Trophoblast cell (in vitro differentiated cells and primary cell): Measurements from ENCODE around the gene CHTF18.

Experiments used
- DNase-seq, 2 donors: peaks; one replicate each; pipeline ENCODE4 v3.0.0-alpha.2; 2016
- H2AFZ ChIP-seq: 2 replicates; pipeline ENCODE4 v1.6.1; 2013; ENCODE audit warnings: low read length, moderate library complexity, mild to moderate bottlenecking; ENCODE audit not compliant: insufficient read depth, poor library complexity
- H2AK5ac ChIP-seq: 2 replicates; pipeline ENCODE4 v1.6.1; 2013; ENCODE audit warnings: mild to moderate bottlenecking, low read length
- H2BK120ac ChIP-seq: 2 replicates; pipeline ENCODE4 v1.6.1; 2013; ENCODE audit warnings: low read length, mild to moderate bottlenecking, moderate library complexity; ENCODE audit not compliant: insufficient read depth, poor library complexity
- H2BK12ac ChIP-seq: 2 replicates; pipeline ENCODE4 v1.6.1; 2013; ENCODE audit warnings: mild to moderate bottlenecking, low read length, moderate library complexity
- H2BK5ac ChIP-seq: 2 replicates; pipeline ENCODE4 v1.6.1; 2013; ENCODE audit warnings: low read length, low read depth, moderate library complexity, mild to moderate bottlenecking; ENCODE audit not compliant: poor library complexity
- H3K14ac ChIP-seq: 2 replicates; pipeline ENCODE4 v1.6.1; 2013; ENCODE audit warnings: mild to moderate bottlenecking, low read length
- H3K18ac ChIP-seq: 2 replicates; pipeline ENCODE4 v1.6.1; 2013; ENCODE audit warnings: mild to moderate bottlenecking, low read length
- H3K23ac ChIP-seq: 2 replicates; pipeline ENCODE4 v1.6.1; 2013; ENCODE audit warnings: low read length
- H3K27ac ChIP-seq: 2 replicates; pipeline ENCODE4 v1.5.1; 2013; ENCODE audit warnings: low read depth, mild to moderate bottlenecking, inconsistent platforms, low read length, moderate library complexity
- H3K27me3 ChIP-seq: 2 replicates; pipeline ENCODE4 v1.6.1; 2013; ENCODE audit warnings: inconsistent platforms, mild to moderate bottlenecking, low read length, moderate library complexity; ENCODE audit not compliant: insufficient read depth
- H3K36me3 ChIP-seq, 2 experiments: 1 replicate in 1 of 2; 2 replicates in 1 of 2; pipeline ENCODE4 v1.6.1; 2013; ENCODE audit warnings: low read length in 2 of 2, mild to moderate bottlenecking in 2 of 2, moderate library complexity in 1 of 2; ENCODE audit not compliant: insufficient read depth in 2 of 2, control insufficient read depth in 1 of 2
- H3K4ac ChIP-seq: 2 replicates; pipeline ENCODE4 v1.6.1; 2013; ENCODE audit warnings: low read depth, mild to moderate bottlenecking, low read length, moderate library complexity
- H3K4me1 ChIP-seq, 2 experiments: 1 replicate in 1 of 2; 2 replicates in 1 of 2; pipeline ENCODE4 v1.6.1; 2013; ENCODE audit warnings: low read length in 2 of 2, mild to moderate bottlenecking in 2 of 2, moderate library complexity in 1 of 2; ENCODE audit not compliant: insufficient read depth in 2 of 2, control insufficient read depth in 1 of 2
- H3K4me2 ChIP-seq: 2 replicates; pipeline ENCODE4 v1.6.1; 2013; ENCODE audit warnings: inconsistent platforms, mild to moderate bottlenecking, low read length, moderate library complexity
- H3K4me3 ChIP-seq: 2 replicates; pipeline ENCODE4 v1.5.1; 2013; ENCODE audit warnings: mild to moderate bottlenecking, low read depth, low read length, inconsistent platforms
- H3K79me1 ChIP-seq: one replicate; pipeline ENCODE4 v1.6.1; 2013; ENCODE audit warnings: low read length
- H3K79me2 ChIP-seq: 2 replicates; pipeline ENCODE4 v1.6.1; 2013; ENCODE audit warnings: low read length, mild to moderate bottlenecking; ENCODE audit not compliant: control insufficient read depth, insufficient read depth, poor library complexity
- H3K9ac ChIP-seq: 2 replicates; pipeline ENCODE4 v1.6.1; 2013; ENCODE audit warnings: mild to moderate bottlenecking, low read length
- H3K9me3 ChIP-seq: 2 replicates; pipeline ENCODE4 v1.6.1; 2013; ENCODE audit warnings: low read depth, mild to moderate bottlenecking, control low read depth, inconsistent platforms, low read length; ENCODE audit not compliant: insufficient read depth
- H4K12ac ChIP-seq: 2 replicates; pipeline ENCODE4 v1.6.1; 2013; ENCODE audit warnings: low read depth, mild to moderate bottlenecking, low read length, moderate library complexity
- H4K8ac ChIP-seq: 2 replicates; pipeline ENCODE4 v1.6.1; 2013; ENCODE audit warnings: low read depth, mild to moderate bottlenecking, low read length, moderate library complexity
- H4K91ac ChIP-seq: one replicate; pipeline ENCODE4 v1.6.1; 2013; ENCODE audit warnings: low read depth, mild to moderate bottlenecking, low read length, moderate library complexity
- WGBS: extraction: QIAGEN DNeasy Blood & Tissue Kit; methylation state at CpG from one replicate; pipeline ENCODE4 v1.1.7; 2013; ENCODE audit warnings: missing lambda C conversion rate; ENCODE audit not compliant: insufficient read length, insufficient coverage; ENCODE audit errors: extremely low coverage; 5-methylcytosine and 5-hydroxymethylcytosine counted together

Gene CHTF18

GRCh38 chr16:814974-815373 lies 26.6 kb downstream of the CHTF18 start:
- no peak overlapping the region for H3K4me2 ChIP-seq
- H2BK12ac ChIP-seq = no peak overlapping the region
- peaks cover 16% of the 10 kb centered on the region for H3K9me3 ChIP-seq
- no peak overlapping the region for H2AK5ac ChIP-seq
- H3K23ac ChIP-seq = no peak overlapping the region
- H4K8ac ChIP-seq = no peak overlapping the region
- no peak overlapping the region for H4K12ac ChIP-seq
- H3K4ac ChIP-seq = no peak overlapping the region
- no peaks in the 10 kb centered on the region for H3K36me3 ChIP-seq
- H3K9ac ChIP-seq = no peak overlapping the region
- no peak overlapping the region for H2BK120ac ChIP-seq
- no peak overlapping the region for H3K18ac ChIP-seq
- H3K4me1 ChIP-seq = peaks cover 4% of the 10 kb centered on the region in 2 experiments
- H4K91ac ChIP-seq = no peak overlapping the region
- WGBS = no CpG with 5 or more reads among the region's 9 CpGs
- H2BK5ac ChIP-seq = no peak overlapping the region
- H3K4me3 ChIP-seq = no peak overlapping the region
- H3K27me3 ChIP-seq = no peaks in the 10 kb centered on the region
- H3K14ac ChIP-seq = no peak overlapping the region
- no peak overlapping the region for H2AFZ ChIP-seq
- DNase-seq = no peak
- H3K27ac ChIP-seq = no peak overlapping the region
- H3K79me2 ChIP-seq = no peaks in the 10 kb centered on the region
- no peaks in the 10 kb centered on the region for H3K79me1 ChIP-seq

- H4K91ac ChIP-seq = no peak overlapping the region
- no peak overlapping the region for H2BK120ac ChIP-seq
- H3K23ac ChIP-seq = no peak overlapping the region
- no peak overlapping the region for H2BK12ac ChIP-seq
- no peak overlapping the region for H3K9ac ChIP-seq
- peaks cover 15% of the 10 kb centered on the region for H3K9me3 ChIP-seq
- peaks cover 4% of the 10 kb centered on the region in 2 experiments for H3K4me1 ChIP-seq
- no peak overlapping the region for H3K4me2 ChIP-seq
- H3K18ac ChIP-seq = no peak overlapping the region
- H4K8ac ChIP-seq = no peak overlapping the region
- H2AK5ac ChIP-seq = no peak overlapping the region
- no peaks in the 10 kb centered on the region for H3K79me1 ChIP-seq
- H3K27ac ChIP-seq = no peak overlapping the region
- no CpG with 5 or more reads among the region's 15 CpGs for WGBS
- H2AFZ ChIP-seq = no peak overlapping the region
- H3K27me3 ChIP-seq = no peaks in the 10 kb centered on the region
- no peak overlapping the region for H2BK5ac ChIP-seq
- no peaks in the 10 kb centered on the region for H3K79me2 ChIP-seq
- H3K4ac ChIP-seq = no peak overlapping the region
- H4K12ac ChIP-seq = no peak overlapping the region
- DNase-seq = no peak
- no peak overlapping the region for H3K14ac ChIP-seq
- H3K4me3 ChIP-seq = no peak overlapping the region
- H3K36me3 ChIP-seq = no peaks in the 10 kb centered on the region
Observed at GRCh38 chr16:815861-816260, 27.4 kb downstream of the CHTF18 start.

GRCh38 chr16:817001-817906 lies 28.8 kb downstream of the CHTF18 start:
- H3K9me3 ChIP-seq = peaks cover 15% of the 10 kb centered on the region
- no peak for DNase-seq
- no peak overlapping the region for H4K12ac ChIP-seq
- no peak overlapping the region for H4K8ac ChIP-seq
- no peak overlapping the region for H2AFZ ChIP-seq
- no peak overlapping the region for H3K4me3 ChIP-seq
- no peak overlapping the region for H2AK5ac ChIP-seq
- no peak overlapping the region for H2BK120ac ChIP-seq
- no peak overlapping the region for H3K14ac ChIP-seq
- peaks cover 4% of the 10 kb centered on the region in 2 experiments for H3K4me1 ChIP-seq
- H2BK5ac ChIP-seq = no peak overlapping the region
- no peak overlapping the region for H3K9ac ChIP-seq
- no peaks in the 10 kb centered on the region for H3K36me3 ChIP-seq
- H3K79me1 ChIP-seq = no peaks in the 10 kb centered on the region
- no peak overlapping the region for H3K4ac ChIP-seq
- no CpG with 5 or more reads among the region's 71 CpGs for WGBS
- no peak overlapping the region for H3K23ac ChIP-seq
- H3K18ac ChIP-seq = no peak overlapping the region
- no peaks in the 10 kb centered on the region for H3K79me2 ChIP-seq
- no peak overlapping the region for H3K4me2 ChIP-seq
- H3K27me3 ChIP-seq = no peaks in the 10 kb centered on the region
- H2BK12ac ChIP-seq = no peak overlapping the region
- no peak overlapping the region for H3K27ac ChIP-seq
- no peak overlapping the region for H4K91ac ChIP-seq

GRCh38 chr16:818132-818531 lies 29.7 kb downstream of the CHTF18 start:
- no peaks in the 10 kb centered on the region for H3K79me2 ChIP-seq
- no peak overlapping the region for H2BK120ac ChIP-seq
- no peak overlapping the region for H2AK5ac ChIP-seq
- no peak overlapping the region for H2AFZ ChIP-seq
- H3K79me1 ChIP-seq = no peaks in the 10 kb centered on the region
- peaks cover 18% of the 10 kb centered on the region for H3K9me3 ChIP-seq
- H4K91ac ChIP-seq = no peak overlapping the region
- H3K4ac ChIP-seq = no peak overlapping the region
- no peak for DNase-seq
- H3K36me3 ChIP-seq = no peaks in the 10 kb centered on the region
- no peak overlapping the region for H4K8ac ChIP-seq
- H2BK5ac ChIP-seq = no peak overlapping the region
- no peak overlapping the region for H3K9ac ChIP-seq
- no peak overlapping the region for H3K14ac ChIP-seq
- H3K4me3 ChIP-seq = no peak overlapping the region
- H3K4me2 ChIP-seq = no peak overlapping the region
- H3K18ac ChIP-seq = no peak overlapping the region
- WGBS = no CpG with 5 or more reads among the region's 8 CpGs
- no peak overlapping the region for H3K27ac ChIP-seq
- no peak overlapping the region for H2BK12ac ChIP-seq
- no peak overlapping the region for H4K12ac ChIP-seq
- H3K4me1 ChIP-seq = peaks cover 3 to 4% of the 10 kb centered on the region in 2 experiments
- no peaks in the 10 kb centered on the region for H3K27me3 ChIP-seq
- no peak overlapping the region for H3K23ac ChIP-seq
